Measurements from ENCODE around the gene PSMD7. TPM values are rescaled to one million over a fixed set of nuclear protein-coding genes. Genes with fewer than 3 reads are reported as not detected.

Gene PSMD7
- total and polyA plus RNA-seq, 2 of the 4 experiments (the other 2 are of a cell fraction), result 80.8 to 98.3 TPM

DNA sequence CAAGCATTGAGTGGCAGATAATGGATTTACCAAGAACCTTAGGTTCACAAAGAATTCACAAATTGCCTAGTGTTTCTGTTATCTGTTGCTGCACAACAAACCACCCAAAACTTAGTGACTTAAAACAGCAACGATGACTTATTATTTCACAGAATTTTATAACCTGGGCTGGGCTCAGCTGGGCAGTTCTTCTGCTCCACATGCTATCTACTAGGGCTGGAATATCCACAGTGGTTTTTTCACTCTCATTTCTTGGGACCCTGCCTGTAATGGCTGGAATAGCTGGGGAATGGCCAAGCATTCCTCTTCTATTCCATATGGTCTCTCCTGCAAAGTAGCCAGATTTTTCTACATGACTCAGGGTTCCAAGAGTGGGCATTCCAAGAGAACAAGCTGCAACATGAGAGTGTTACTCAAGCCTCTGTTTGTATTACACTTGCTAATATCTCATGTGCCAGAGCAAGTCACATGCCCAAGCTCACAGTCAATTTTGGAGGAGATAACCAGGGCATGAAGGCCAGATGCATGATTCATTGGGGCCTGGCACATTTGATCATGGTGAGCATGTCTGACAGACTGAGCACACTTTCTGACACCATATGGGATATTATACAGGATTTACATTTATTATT lies 4.9 kb upstream of the PSMD7 start:
- Histone ChIP-seq H3K4me3 (ENCODE audit: insufficient read depth, low read depth, low read length) (no peak overlapping the region), H4K91ac (ENCODE audit: insufficient read depth, low read depth, low read length) (no peak overlapping the region), H2BK5ac (ENCODE audit: low read depth, low read length, poor library complexity, severe bottlenecking) (no peak overlapping the region), H3K27ac (ENCODE audit: insufficient read depth, low read length) (no peak overlapping the region), H4K8ac (ENCODE audit: low read depth in 2 of 2, low read length in 2 of 2) (no peak overlapping the region), H2AFZ (replicated peaks; ENCODE audit: low read length, poor library complexity) (no peak overlapping the region), H3K79me1 (ENCODE audit: low read depth in 1 of 2, low read length in 2 of 2) (no peaks in the 10 kb centered on the region; a peak in 1 of 4 replicates), H2AK9ac (replicated peaks; ENCODE audit: low read depth, low read length, poor library complexity) (no peak overlapping the region), H2BK15ac (ENCODE audit: low read depth, low read length) (no peak overlapping the region), H4K20me1 (ENCODE audit: insufficient read depth, low read length) (no peaks in the 10 kb centered on the region), H3K4ac (ENCODE audit: low read depth, low read length) (no peak overlapping the region), H3K36me3 (ENCODE audit: control insufficient read depth, insufficient read depth, low read length) (no peaks in the 10 kb centered on the region), H3K56ac (ENCODE audit: extremely low read depth, insufficient read depth, low read length) (no peak overlapping the region), H2BK120ac (ENCODE audit: low read depth, low read length) (no peak overlapping the region), H3K9ac (ENCODE audit: low read depth, low read length) (no peak overlapping the region), H3K23ac (ENCODE audit: low read depth, low read length) (no peak overlapping the region), H3K9me1 (ENCODE audit: insufficient read depth, low read length) (no peaks in the 10 kb centered on the region), H2BK20ac (ENCODE audit: low read depth, low read length) (no peak overlapping the region), H3K14ac (replicated peaks; ENCODE audit: low read depth, low read length) (no peak overlapping the region), H3K4me2 (ENCODE audit: low read depth, low read length) (no peak overlapping the region), H3K4me1 (ENCODE audit: control insufficient read depth, insufficient read depth, low read length) (no peaks in the 10 kb centered on the region), H3K9me3 (ENCODE audit: control insufficient read depth, insufficient read depth, low read length) (peaks cover 9% of the 10 kb centered on the region), H3K27me3 (ENCODE audit: control insufficient read depth, insufficient read depth, low read length) (no peaks in the 10 kb centered on the region), H3K18ac (ENCODE audit: low read depth, low read length) (no peak overlapping the region), H4K5ac (ENCODE audit: low read depth, low read length) (no peak overlapping the region), H2AK5ac (ENCODE audit: low read depth, low read length) (no peak overlapping the region)
- ATAC-seq (ENCODE audit: low read depth) (no peak), DNase-seq (peak; percentile 49)
- in situ Hi-C loops (cut with MboI; ENCODE audit: low sequenced_read_pairs), result loop anchor here (25.0 kb wide), 1 partner anchor 1229 kb away; no protein-coding TSS in a partner anchor
- CTCF ChIA-PET, result no interaction called here
- WGBS, 2 experiments (ENCODE audit: extremely low coverage in 2 of 2, insufficient read length in 1 of 2), result 60% methylated on average over 1 of the region's 1 CpG; no CpG with 5 or more reads in 1 of the 2 experiments
- dilution Hi-C loops (cut with HindIII; ENCODE audit: low sequenced_read_pairs, unreplicated experiment), result no loop called here
- no TSS peak for BruUV-seq (replicated peaks)
- POLR2A ChIA-PET (ENCODE audit: unreplicated experiment), result no interaction called here
- no peak for TF ChIP-seq MXI1 (IDR thresholded peaks at IDR 0.05; ENCODE audit: borderline replicate concordance, low read depth, low read length)
- peak; percentile 34; the same call in 1 of the 2 replicates for TF ChIP-seq BHLHE40 (IDR thresholded peaks at IDR 0.05; ENCODE audit: low read depth, low read length)
- no peak for TF ChIP-seq CHD1 (IDR thresholded peaks at IDR 0.05; ENCODE audit: low read depth, low read length)
- intact Hi-C loops (cut with micrococcal nuclease), result loop anchor here (10.0 kb wide), 1 partner anchor 1507 kb away; no protein-coding TSS in a partner anchor
